Neural cell (in vitro differentiated cells): ENCODE data around the gene BAX.

Experiments
- EP300 ChIP-seq: fragments of 450-650 bp; conservative IDR thresholded peaks from 2 replicates; pipeline ENCODE4 v1.6.1; 2014; ENCODE audit warnings: antibody characterized with exemption, mild to moderate bottlenecking, moderate library complexity; ENCODE audit not compliant: poor library complexity, severe bottlenecking
- EZH2 ChIP-seq: fragments of 200-600, 300-800 bp; shearing (Covaris generic), sonication (generic); IDR thresholded peaks from 2 replicates; pipeline ENCODE4 v1.6.1; 2014; ENCODE audit warnings: antibody characterized with exemption, low read length, borderline replicate concordance, mild to moderate bottlenecking; ENCODE audit not compliant: insufficient read depth, poor library complexity, severe bottlenecking
- RAD21 ChIP-seq: fragments of 450-650 bp; conservative IDR thresholded peaks from 2 replicates; pipeline ENCODE4 v1.6.1; 2014; ENCODE audit warnings: antibody characterized with exemption, mild to moderate bottlenecking, moderate library complexity
- TF ChIP-seq, protein P1 (sequence below): fragments of 450-650 bp; IDR thresholded peaks from 2 replicates; pipeline ENCODE4 v1.5.1; 2014; ENCODE audit warnings: antibody characterized with exemption, mild to moderate bottlenecking, moderate library complexity; ENCODE audit not compliant: poor library complexity, severe bottlenecking

- TF ChIP-seq, protein P1, sequence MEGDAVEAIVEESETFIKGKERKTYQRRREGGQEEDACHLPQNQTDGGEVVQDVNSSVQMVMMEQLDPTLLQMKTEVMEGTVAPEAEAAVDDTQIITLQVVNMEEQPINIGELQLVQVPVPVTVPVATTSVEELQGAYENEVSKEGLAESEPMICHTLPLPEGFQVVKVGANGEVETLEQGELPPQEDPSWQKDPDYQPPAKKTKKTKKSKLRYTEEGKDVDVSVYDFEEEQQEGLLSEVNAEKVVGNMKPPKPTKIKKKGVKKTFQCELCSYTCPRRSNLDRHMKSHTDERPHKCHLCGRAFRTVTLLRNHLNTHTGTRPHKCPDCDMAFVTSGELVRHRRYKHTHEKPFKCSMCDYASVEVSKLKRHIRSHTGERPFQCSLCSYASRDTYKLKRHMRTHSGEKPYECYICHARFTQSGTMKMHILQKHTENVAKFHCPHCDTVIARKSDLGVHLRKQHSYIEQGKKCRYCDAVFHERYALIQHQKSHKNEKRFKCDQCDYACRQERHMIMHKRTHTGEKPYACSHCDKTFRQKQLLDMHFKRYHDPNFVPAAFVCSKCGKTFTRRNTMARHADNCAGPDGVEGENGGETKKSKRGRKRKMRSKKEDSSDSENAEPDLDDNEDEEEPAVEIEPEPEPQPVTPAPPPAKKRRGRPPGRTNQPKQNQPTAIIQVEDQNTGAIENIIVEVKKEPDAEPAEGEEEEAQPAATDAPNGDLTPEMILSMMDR, result no peak
- TF ChIP-seq RAD21 (no peak), EP300 (no peak), EZH2 (no peak)
Measured at GRCh38 chr19:48946463-48947257, 8.0 kb upstream of the BAX start.
